ENCODE results near the gene CREBBP.

DNA sequence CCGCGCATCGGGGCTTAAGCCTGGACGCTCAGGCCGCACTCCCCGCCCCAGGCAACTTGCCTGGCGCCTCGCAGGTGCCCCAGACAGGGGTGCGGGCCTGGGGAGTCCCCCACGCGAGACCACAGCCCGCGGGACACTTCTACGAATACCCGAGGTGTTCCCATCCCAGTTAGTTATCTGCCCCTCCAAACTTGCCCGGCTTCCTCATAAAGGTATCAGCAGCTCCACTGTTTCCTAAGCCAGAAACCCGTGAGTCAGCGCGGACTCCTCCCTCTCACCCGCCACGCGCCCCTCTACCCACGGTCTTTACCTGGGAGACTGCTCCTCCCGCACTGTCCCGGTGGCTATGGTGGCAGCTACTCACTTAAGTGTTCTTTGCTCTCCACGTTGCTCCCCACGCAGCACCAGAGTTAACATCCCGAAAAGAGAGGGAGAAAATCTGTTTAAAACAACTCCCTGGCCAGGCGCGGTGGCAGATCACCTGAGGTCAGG lies 1.0 kb upstream of the CREBBP start:
- TF ChIP-seq, protein P1, sequence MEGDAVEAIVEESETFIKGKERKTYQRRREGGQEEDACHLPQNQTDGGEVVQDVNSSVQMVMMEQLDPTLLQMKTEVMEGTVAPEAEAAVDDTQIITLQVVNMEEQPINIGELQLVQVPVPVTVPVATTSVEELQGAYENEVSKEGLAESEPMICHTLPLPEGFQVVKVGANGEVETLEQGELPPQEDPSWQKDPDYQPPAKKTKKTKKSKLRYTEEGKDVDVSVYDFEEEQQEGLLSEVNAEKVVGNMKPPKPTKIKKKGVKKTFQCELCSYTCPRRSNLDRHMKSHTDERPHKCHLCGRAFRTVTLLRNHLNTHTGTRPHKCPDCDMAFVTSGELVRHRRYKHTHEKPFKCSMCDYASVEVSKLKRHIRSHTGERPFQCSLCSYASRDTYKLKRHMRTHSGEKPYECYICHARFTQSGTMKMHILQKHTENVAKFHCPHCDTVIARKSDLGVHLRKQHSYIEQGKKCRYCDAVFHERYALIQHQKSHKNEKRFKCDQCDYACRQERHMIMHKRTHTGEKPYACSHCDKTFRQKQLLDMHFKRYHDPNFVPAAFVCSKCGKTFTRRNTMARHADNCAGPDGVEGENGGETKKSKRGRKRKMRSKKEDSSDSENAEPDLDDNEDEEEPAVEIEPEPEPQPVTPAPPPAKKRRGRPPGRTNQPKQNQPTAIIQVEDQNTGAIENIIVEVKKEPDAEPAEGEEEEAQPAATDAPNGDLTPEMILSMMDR (IDR thresholded peaks at IDR 0.05), result no peak
- no peak for TF ChIP-seq EP300 (IDR thresholded peaks at IDR 0.05)
- no peak for TF ChIP-seq POLR2A (IDR thresholded peaks at IDR 0.05)
- TF ChIP-seq POLR2AphosphoS5 (IDR thresholded peaks at IDR 0.05), result no peak

All from suprapubic skin (tissue), 4 donors.